Muscle of leg (tissue), 11 donors: ENCODE measurements around the gene GALNT18. TPM values are rescaled to one million over a fixed set of nuclear protein-coding genes. Genes with fewer than 3 reads are reported as not detected.

Experiments
- DNase-seq: peaks from one replicate; pipeline ENCODE4 v3.0.0; 2013
- H3K27ac ChIP-seq: one replicate; pipeline ENCODE4 v1.5.1; 2013; ENCODE audit warnings: mild to moderate bottlenecking, low read length, control low read depth
- H3K27me3 ChIP-seq: one replicate; pipeline ENCODE4 v1.6.1; 2013; ENCODE audit warnings: low read length; ENCODE audit not compliant: control insufficient read depth, insufficient read depth
- H3K36me3 ChIP-seq: one replicate; pipeline ENCODE4 v1.6.1; 2013; ENCODE audit warnings: low read length; ENCODE audit not compliant: control insufficient read depth, insufficient read depth
- H3K4me1 ChIP-seq: one replicate; pipeline ENCODE4 v1.6.1; 2013; ENCODE audit warnings: low read length; ENCODE audit not compliant: control insufficient read depth, insufficient read depth
- H3K4me3 ChIP-seq: one replicate; pipeline ENCODE4 v1.5.1; 2013; ENCODE audit warnings: low read length, control low read depth
- H3K9me3 ChIP-seq: replicated peaks from 2 replicates; pipeline ENCODE4 v1.6.1; 2013; ENCODE audit warnings: low read depth, low read length; ENCODE audit not compliant: control insufficient read depth
- WGBS: methylation state at CpG from one replicate; pipeline ENCODE4 v1.1.5; 2013; ENCODE audit warnings: missing lambda C conversion rate; ENCODE audit not compliant: insufficient coverage; 5-methylcytosine and 5-hydroxymethylcytosine counted together
- polyA plus RNA-seq, 8 donors: library from polyadenylated mRNA; unstranded; fragments of 120-200 nt; gene quantifications; one replicate each; pipeline versions ENCODE4 v1.2.1 to v1.2.3, GENCODE V29; 2013; ENCODE audit warnings: inconsistent platforms in 1 of 8, low replicate concordance in 1 of 8; ENCODE audit not compliant: insufficient read length in 8 of 8, insufficient read depth in 1 of 8
- total RNA-seq: library from RNA; stranded (reverse); fragments of 120-200 nt; gene quantifications from one replicate; pipeline ENCODE4 v1.2.4, GENCODE V29; 2013

Gene GALNT18
- total and polyA plus RNA-seq, 9 donors = 7.7 to 17.7 (median 11.6) TPM

DNA sequence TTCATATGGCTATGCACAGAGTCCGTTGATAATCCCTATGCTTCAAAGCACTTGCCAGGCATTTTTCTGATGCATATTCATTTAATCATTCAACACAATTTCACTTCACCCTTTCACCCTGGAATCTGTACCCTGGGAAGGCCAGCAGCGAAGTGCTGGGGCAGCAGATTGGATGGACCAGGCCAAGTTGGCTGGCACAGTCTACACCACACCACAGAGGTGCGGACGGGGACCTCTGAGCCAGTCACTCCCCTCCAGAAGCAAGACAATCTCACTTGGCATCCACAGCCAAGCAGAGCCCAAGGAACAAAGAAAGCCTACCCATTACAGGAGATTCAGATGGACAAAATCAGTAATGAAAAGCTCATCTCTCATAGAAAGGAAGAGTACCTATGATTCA is 130.2 kb downstream of the GALNT18 start:
- peaks cover 2% of the 10 kb centered on the region for H3K4me1 ChIP-seq
- no peak overlapping the region for H3K4me3 ChIP-seq
- WGBS = 65% methylated on average over 2 of the region's 4 CpGs
- H3K27me3 ChIP-seq = no peaks in the 10 kb centered on the region
- no peak for DNase-seq
- H3K9me3 ChIP-seq = no peaks in the 10 kb centered on the region
- H3K36me3 ChIP-seq = no peaks in the 10 kb centered on the region
- no peak overlapping the region for H3K27ac ChIP-seq

DNA sequence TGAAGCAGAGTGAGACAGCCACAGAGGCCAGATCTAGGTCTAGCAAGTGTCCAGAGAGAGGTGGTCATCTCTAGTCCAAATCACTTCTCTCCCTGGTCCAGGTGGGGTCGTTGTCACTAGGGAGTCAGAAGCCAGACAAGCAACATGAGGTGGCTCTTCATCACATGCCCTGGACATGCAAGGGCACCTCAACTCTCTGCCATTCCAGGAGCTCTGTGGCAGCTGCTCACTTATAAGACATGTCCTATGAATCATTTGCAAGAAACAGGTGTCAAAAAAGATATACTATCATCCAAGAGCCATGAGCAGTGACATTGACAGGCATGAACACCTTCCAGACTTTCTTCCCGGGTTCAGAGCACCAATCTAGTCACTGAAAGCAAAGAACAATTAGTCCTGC is 130.8 kb downstream of the GALNT18 start:
- Histone ChIP-seq H3K4me3 (no peak overlapping the region), H3K27me3 (no peaks in the 10 kb centered on the region), H3K9me3 (no peaks in the 10 kb centered on the region), H3K27ac (no peak overlapping the region), H3K4me1 (peaks cover 2% of the 10 kb centered on the region), H3K36me3 (no peaks in the 10 kb centered on the region)
- WGBS = 43% methylated on average over 1 of the region's 2 CpGs
- DNase-seq = peak; percentile 15

- 14% methylated on average over 1 of the region's 3 CpGs for WGBS
- H3K27ac ChIP-seq = no peak overlapping the region
- DNase-seq = no peak
These were observed 135.4 kb downstream of the GALNT18 start for GRCh38 chr11:11486423-11486822.

GRCh38 chr11:11486002-11486401 is 135.8 kb downstream of the GALNT18 start:
- no CpG with 5 or more reads among the region's 3 CpGs for whole genome bisulfite sequencing
- Histone ChIP-seq H3K4me1 (peaks cover 9% of the 10 kb centered on the region), H3K4me3 (no peak overlapping the region), H3K27ac (no peak overlapping the region), H3K27me3 (peaks cover 7% of the 10 kb centered on the region), H3K36me3 (no peaks in the 10 kb centered on the region), H3K9me3 (no peaks in the 10 kb centered on the region)
- no peak for DNase-seq

More at GRCh38 chr11:11486423-11486822, 135.4 kb downstream of the GALNT18 start:
- H3K9me3 ChIP-seq = no peaks in the 10 kb centered on the region
- H3K4me1 ChIP-seq = peaks cover 9% of the 10 kb centered on the region
- no peak overlapping the region for H3K4me3 ChIP-seq
- H3K36me3 ChIP-seq = no peaks in the 10 kb centered on the region
- peaks cover 7% of the 10 kb centered on the region for H3K27me3 ChIP-seq

DNA sequence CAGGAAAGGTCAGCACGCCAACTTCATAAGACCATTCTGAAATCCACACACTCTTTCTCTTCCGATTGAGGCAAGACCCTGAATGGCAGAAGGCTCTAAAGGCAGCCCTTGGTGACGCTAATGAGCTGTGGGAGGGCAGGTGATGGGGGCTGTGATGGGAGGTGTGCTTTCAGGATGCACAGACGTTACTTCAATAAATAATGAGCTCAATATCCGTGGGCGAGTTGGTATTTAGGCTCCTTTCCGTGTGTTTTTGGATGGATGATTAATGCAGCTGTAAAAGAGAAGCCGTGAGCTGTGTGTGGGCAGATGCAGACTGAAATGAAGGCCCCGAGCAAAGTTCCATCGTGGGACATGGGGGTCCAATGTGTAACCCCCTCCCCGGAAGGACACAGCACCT is 138.2 kb downstream of the GALNT18 start:
- Histone ChIP-seq H3K4me1 (peaks cover 7% of the 10 kb centered on the region), H3K4me3 (no peak overlapping the region), H3K27me3 (peaks cover 10% of the 10 kb centered on the region), H3K9me3 (no peaks in the 10 kb centered on the region), H3K36me3 (no peaks in the 10 kb centered on the region), H3K27ac (no peak overlapping the region)
- 58% methylated on average over 8 of the region's 11 CpGs for WGBS
- DNase-seq = no peak

- Histone ChIP-seq H3K36me3 (no peaks in the 10 kb centered on the region), H3K4me3 (no peak overlapping the region), H3K27ac (no peak overlapping the region), H3K4me1 (peaks cover 7% of the 10 kb centered on the region), H3K9me3 (no peaks in the 10 kb centered on the region), H3K27me3 (peaks cover 10% of the 10 kb centered on the region)
- no peak for DNase-seq
- 64% methylated on average over 3 of the region's 3 CpGs for WGBS
These were observed 139.1 kb downstream of the GALNT18 start for GRCh38 chr11:11482730-11483129.

- DNase-seq = no peak
- H3K27ac ChIP-seq = no peak overlapping the region
- H3K36me3 ChIP-seq = no peaks in the 10 kb centered on the region
- H3K4me1 ChIP-seq = peaks cover 10% of the 10 kb centered on the region
- peaks cover 13% of the 10 kb centered on the region for H3K27me3 ChIP-seq
- WGBS = 92% methylated on average over 2 of the region's 4 CpGs
- H3K9me3 ChIP-seq = no peaks in the 10 kb centered on the region
- no peak overlapping the region for H3K4me3 ChIP-seq
These were observed 140.4 kb downstream of the GALNT18 start for GRCh38 chr11:11481371-11481770.

GRCh38 chr11:11480971-11481370 is 140.8 kb downstream of the GALNT18 start:
- no peak for DNase-seq
- Histone ChIP-seq H3K27ac (no peak overlapping the region), H3K36me3 (no peaks in the 10 kb centered on the region), H3K27me3 (peaks cover 13% of the 10 kb centered on the region), H3K4me3 (no peak overlapping the region), H3K9me3 (no peaks in the 10 kb centered on the region), H3K4me1 (peaks cover 13% of the 10 kb centered on the region)
- WGBS = no CpG with 5 or more reads among the region's 3 CpGs

DNA sequence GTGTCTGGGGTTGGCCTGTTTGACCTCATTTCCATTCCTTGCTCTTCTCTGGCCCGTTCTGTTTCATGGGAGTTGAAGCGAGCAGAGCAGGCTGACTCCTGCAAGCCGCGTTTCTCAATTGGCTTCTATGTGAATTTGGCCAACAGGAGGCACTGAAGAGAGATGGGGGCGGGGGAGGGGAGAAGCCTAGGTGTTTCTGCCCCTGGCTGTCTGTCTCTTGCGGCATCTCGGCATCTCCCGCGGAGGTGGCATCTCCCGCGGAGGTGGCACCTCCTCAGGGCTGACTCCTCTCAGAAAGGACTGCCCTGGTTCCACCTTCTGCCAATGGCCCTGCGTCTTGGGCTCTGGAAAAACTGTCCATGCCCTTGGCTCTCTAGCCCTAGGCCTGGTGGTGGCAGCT is 143.1 kb downstream of the GALNT18 start:
- no peaks in the 10 kb centered on the region for H3K36me3 ChIP-seq
- H3K27me3 ChIP-seq = peaks cover 11% of the 10 kb centered on the region
- H3K27ac ChIP-seq = no peak overlapping the region
- no peaks in the 10 kb centered on the region for H3K9me3 ChIP-seq
- no peak for DNase-seq
- no peak overlapping the region for H3K4me3 ChIP-seq
- peaks cover 18% of the 10 kb centered on the region for H3K4me1 ChIP-seq
- WGBS = 78% methylated on average over 4 of the region's 12 CpGs

DNA sequence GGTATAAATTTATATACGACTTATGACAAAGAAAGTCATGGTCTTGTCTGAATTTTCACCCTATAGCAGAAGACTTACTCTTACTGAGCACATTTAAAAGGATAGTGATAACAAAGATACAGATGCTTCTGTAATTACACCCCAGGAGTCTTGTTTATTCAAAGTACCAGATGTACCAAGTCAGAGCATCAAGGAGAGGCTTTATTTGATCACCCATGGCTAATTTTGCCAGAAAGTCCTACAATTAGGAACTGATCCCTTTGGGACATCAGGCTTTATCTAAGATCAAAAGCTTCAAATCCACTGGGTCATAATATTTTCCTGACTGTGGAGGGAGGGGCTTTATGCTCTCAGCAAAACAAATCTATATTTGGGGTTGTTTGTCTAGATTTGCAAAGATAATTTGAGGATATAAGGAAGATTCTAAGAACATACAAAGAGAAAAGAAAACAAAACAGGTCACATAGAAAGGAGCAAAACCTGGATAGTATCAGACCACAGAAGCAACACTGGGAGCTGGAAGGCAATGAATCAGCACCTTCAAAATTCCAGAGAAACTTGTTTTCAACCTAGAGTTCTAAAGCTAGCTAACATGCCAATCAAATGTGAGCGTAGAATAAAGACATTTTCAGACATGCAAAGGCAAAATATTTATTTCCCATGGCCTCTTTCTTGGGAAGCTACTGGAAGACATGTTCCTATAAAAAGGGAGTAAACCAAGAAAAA is 143.9 kb downstream of the GALNT18 start:
- Histone ChIP-seq H3K27me3 (peaks cover 6% of the 10 kb centered on the region), H3K27ac (no peak overlapping the region), H3K9me3 (no peaks in the 10 kb centered on the region), H3K4me3 (no peak overlapping the region), H3K36me3 (no peaks in the 10 kb centered on the region), H3K4me1 (peaks cover 15% of the 10 kb centered on the region)
- no peak for DNase-seq
- WGBS = no CpG with 5 or more reads among the region's 2 CpGs
